MM.1S (cell line): ENCODE measurements around the gene CS.

Experiments used
- DNase-seq: peaks from one replicate; pipeline ENCODE4 v3.0.0-alpha.2; 2015
- H2AFZ ChIP-seq: fragments of 300-600 bp; sonication (generic); 2 replicates; pipeline ENCODE4 v1.6.0; 2016; ENCODE audit warnings: antibody characterized with exemption, low read length
- H3F3A ChIP-seq: fragments of 300-600 bp; sonication (generic); 2 replicates; pipeline ENCODE4 v1.6.1; 2016; ENCODE audit warnings: mild to moderate bottlenecking, antibody characterized with exemption, low read length, moderate library complexity, mixed read lengths; ENCODE audit not compliant: insufficient read depth
- H3K27ac ChIP-seq: fragments of 300-600 bp; sonication (generic); 2 replicates; pipeline ENCODE4 v1.5.1; 2016; ENCODE audit warnings: mild to moderate bottlenecking, low read length
- H3K27me3 ChIP-seq: fragments of 300-600 bp; sonication (generic); replicated peaks from 2 replicates; pipeline ENCODE4 v1.6.0; 2016; ENCODE audit warnings: low read length; ENCODE audit not compliant: insufficient read depth
- H3K36me3 ChIP-seq: fragments of 300-600 bp; sonication (generic); replicated peaks from 2 replicates; pipeline ENCODE4 v1.6.1; 2016; ENCODE audit warnings: mild to moderate bottlenecking, low read length, mixed read lengths; ENCODE audit not compliant: insufficient read depth
- H3K4me1 ChIP-seq: fragments of 300-600 bp; sonication (generic); 2 replicates; pipeline ENCODE4 v1.6.1; 2016; ENCODE audit warnings: low read length, mixed read lengths
- H3K4me2 ChIP-seq: fragments of 300-600 bp; sonication (generic); 2 replicates; pipeline ENCODE4 v1.6.0; 2016; ENCODE audit warnings: low read depth, low read length
- H3K4me3 ChIP-seq: fragments of 300-600 bp; sonication (generic); 2 replicates; pipeline ENCODE4 v1.5.1; 2016; ENCODE audit warnings: low read length, mixed read lengths
- H3K79me2 ChIP-seq: fragments of 300-600 bp; sonication (generic); 2 replicates; pipeline ENCODE4 v1.6.1; 2016; ENCODE audit warnings: mixed run types, low read length, mixed read lengths
- H3K9ac ChIP-seq: fragments of 300-600 bp; sonication (generic); 2 replicates; pipeline ENCODE4 v1.6.1; 2016; ENCODE audit warnings: low read length, mixed read lengths
- H3K9me2 ChIP-seq: fragments of 300-600 bp; sonication (generic); replicated peaks from 2 replicates; pipeline ENCODE4 v1.6.1; 2016; ENCODE audit warnings: mild to moderate bottlenecking, low read length, mixed read lengths; ENCODE audit not compliant: insufficient read depth
- H3K9me3 ChIP-seq: fragments of 300-600 bp; sonication (generic); replicated peaks from 2 replicates; pipeline ENCODE4 v1.6.1; 2016; ENCODE audit warnings: mild to moderate bottlenecking, low read length, mixed read lengths; ENCODE audit not compliant: insufficient read depth
- H4K20me1 ChIP-seq: fragments of 300-600 bp; sonication (generic); 2 replicates; pipeline ENCODE4 v1.6.1; 2016; ENCODE audit warnings: mild to moderate bottlenecking, low read length, moderate library complexity, mixed read lengths; ENCODE audit not compliant: insufficient read depth
- EZH2 ChIP-seq: fragments of 300-600 bp; sonication (generic); optimal IDR thresholded peaks from 2 replicates; pipeline ENCODE3; 2017; ENCODE audit warnings: low read depth, mild to moderate bottlenecking, antibody characterized with exemption, low read length, mixed read lengths
- EZH2phosphoT487 ChIP-seq: fragments of 300-600 bp; sonication (generic); IDR thresholded peaks from 2 replicates; pipeline ENCODE4 v1.6.1; 2018; ENCODE audit warnings: antibody characterized with exemption, low read length
- TF ChIP-seq, protein P1 (sequence below): fragments of 300-600 bp; sonication (generic); IDR thresholded peaks from 2 replicates; pipeline ENCODE4 v1.5.1; 2016; ENCODE audit warnings: antibody characterized with exemption, low read length, mixed read lengths

CS gene

DNA sequence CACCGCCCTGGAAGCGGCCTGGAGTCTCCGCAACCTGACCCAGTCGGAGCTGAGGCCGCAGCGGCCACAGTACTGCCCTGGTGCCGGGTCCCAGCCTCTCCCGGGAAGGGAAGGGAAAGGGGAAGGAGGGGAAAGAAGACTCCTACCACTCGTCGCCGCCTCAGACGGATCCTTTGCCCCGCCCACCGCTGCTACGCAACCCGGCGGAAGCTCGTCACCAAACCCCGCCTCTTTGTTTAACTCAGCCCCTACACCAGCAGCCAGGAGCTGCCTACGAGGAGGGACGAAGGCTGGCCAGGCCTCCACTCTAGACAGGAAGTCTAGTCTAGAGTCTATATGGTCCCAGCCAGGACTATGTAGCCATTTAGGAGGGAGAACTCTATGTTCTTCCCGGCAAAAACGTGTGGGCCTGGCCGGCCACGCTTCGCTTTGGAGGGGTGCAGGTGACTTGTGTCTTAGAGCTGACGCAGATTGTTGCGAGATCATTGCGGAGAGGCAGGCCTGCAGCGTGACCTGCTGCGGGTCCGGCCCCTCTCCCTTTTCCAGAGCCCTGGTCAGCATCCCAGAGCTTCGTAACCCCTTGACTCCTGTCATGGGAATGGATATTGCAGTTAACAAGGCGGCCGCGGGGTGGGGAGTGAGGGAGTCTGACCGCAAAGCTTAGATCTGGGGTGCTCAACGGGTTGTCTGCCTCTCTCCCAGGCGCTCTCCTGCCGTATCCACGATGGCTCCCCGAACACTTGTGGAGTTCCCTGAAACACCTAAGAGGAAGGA lies 78.2 kb downstream of the CS start, which contains the start of gene RNF41:
TSS of gene RNF41 (minus strand) at position 166 of the 774 bp plus-strand sequence. CDS start 7,875 bp downstream, outside the sequence.
- H3K9me3 ChIP-seq: no peaks in the 10 kb centered on the region
- peak within 1 kb of the TSS; percentile 94 for H2AFZ ChIP-seq
- H3K27me3 ChIP-seq: no peaks in the 10 kb centered on the region
- peak within 1 kb of the TSS; percentile 65 for H3K27ac ChIP-seq
- peak within 1 kb of the TSS; percentile 94 for H3K4me3 ChIP-seq
- peaks cover 9% of the 10 kb centered on the region; the same call in 1 of the 2 replicates for H3K4me1 ChIP-seq
- no peaks in the 10 kb centered on the region for H3K36me3 ChIP-seq
- H3K4me2 ChIP-seq: peak within 1 kb of the TSS; percentile 98
- peak within 1 kb of the TSS; percentile 93 for H3K9ac ChIP-seq
- no peaks in the 10 kb centered on the region for H3K9me2 ChIP-seq
- H3K79me2 ChIP-seq: peaks cover 36% of the 10 kb centered on the region
- DNase-seq: peak; percentile 96
- H4K20me1 ChIP-seq: no peaks in the 10 kb centered on the region
- TF ChIP-seq EZH2phosphoT487 (no peak), EZH2 (no peak)
- TF ChIP-seq, protein P1, sequence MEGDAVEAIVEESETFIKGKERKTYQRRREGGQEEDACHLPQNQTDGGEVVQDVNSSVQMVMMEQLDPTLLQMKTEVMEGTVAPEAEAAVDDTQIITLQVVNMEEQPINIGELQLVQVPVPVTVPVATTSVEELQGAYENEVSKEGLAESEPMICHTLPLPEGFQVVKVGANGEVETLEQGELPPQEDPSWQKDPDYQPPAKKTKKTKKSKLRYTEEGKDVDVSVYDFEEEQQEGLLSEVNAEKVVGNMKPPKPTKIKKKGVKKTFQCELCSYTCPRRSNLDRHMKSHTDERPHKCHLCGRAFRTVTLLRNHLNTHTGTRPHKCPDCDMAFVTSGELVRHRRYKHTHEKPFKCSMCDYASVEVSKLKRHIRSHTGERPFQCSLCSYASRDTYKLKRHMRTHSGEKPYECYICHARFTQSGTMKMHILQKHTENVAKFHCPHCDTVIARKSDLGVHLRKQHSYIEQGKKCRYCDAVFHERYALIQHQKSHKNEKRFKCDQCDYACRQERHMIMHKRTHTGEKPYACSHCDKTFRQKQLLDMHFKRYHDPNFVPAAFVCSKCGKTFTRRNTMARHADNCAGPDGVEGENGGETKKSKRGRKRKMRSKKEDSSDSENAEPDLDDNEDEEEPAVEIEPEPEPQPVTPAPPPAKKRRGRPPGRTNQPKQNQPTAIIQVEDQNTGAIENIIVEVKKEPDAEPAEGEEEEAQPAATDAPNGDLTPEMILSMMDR: no peak
- H3F3A ChIP-seq: peaks cover 18% of the 10 kb centered on the region
